Ovary (tissue), 3 donors: ENCODE results near the gene GOLT1A.

ENCODE experiments used
- EP300 ChIP-seq: sonication (generic); formaldehyde crosslinking; IDR thresholded peaks from one replicate; pipeline ENCODE4 v1.6.1; 2017; ENCODE audit warnings: antibody characterized with exemption
- POLR2A ChIP-seq: fragments of 450-650 bp; IDR thresholded peaks from one replicate; pipeline ENCODE4 v1.6.1; 2017; ENCODE audit warnings: antibody characterized with exemption, mild to moderate bottlenecking, moderate library complexity
- TF ChIP-seq, protein P1 (sequence below), 3 donors: fragments of 450-650 bp in 2 of 3; fragments of 200-600 bp in 1 of 3; IDR thresholded peaks; one replicate each; pipeline versions ENCODE4 v1.5.1 to v1.8.0; 2016 to 2022; ENCODE audit warnings: antibody characterized with exemption in 3 of 3, mild to moderate bottlenecking in 1 of 3
- donor health status: DM: no; HTN: no; CAD: no.

DNA sequence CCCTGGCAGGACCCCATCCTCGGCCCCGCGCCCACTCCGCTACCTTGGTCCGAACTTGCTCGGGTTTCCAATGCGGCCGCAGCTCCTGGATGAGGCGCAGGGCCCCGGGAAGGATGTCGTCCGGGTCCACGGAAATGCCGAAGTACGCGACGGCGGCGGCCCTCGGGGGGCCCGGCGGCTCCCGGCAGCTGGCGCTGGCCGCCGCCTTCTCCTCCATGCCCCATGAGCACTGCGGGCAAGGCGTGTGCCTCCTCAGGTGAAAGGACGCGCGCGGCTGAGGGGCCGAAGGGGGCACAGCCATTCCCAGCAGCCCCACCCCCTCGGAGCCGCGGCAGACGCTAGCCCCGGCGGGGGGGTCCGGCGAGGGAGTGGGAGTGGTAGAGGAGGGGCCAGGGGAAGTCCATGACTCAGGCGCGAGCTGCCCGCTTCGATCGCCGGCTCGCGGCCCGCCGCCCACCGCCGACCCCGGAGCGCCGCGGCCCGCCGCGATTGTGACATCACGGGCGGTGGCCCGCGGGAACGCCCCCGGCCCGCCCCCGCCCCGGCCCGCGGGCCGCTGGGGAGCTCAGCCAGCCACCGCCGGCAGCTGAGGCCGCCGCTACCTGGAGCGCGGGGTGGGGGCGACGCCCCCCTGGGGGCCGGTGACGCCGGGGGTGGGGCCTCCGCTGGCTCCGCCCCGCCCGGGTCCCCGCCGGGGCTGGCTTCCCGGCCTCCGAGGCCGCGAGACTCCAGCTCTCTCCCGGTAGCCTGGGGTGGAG lies 62.1 kb downstream of the GOLT1A start, which contains the start of gene ETNK2:
- TF ChIP-seq, protein P1, sequence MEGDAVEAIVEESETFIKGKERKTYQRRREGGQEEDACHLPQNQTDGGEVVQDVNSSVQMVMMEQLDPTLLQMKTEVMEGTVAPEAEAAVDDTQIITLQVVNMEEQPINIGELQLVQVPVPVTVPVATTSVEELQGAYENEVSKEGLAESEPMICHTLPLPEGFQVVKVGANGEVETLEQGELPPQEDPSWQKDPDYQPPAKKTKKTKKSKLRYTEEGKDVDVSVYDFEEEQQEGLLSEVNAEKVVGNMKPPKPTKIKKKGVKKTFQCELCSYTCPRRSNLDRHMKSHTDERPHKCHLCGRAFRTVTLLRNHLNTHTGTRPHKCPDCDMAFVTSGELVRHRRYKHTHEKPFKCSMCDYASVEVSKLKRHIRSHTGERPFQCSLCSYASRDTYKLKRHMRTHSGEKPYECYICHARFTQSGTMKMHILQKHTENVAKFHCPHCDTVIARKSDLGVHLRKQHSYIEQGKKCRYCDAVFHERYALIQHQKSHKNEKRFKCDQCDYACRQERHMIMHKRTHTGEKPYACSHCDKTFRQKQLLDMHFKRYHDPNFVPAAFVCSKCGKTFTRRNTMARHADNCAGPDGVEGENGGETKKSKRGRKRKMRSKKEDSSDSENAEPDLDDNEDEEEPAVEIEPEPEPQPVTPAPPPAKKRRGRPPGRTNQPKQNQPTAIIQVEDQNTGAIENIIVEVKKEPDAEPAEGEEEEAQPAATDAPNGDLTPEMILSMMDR (IDR thresholded peaks at IDR 0.05): peak in 1 of 3 donors; percentile 12
- TF ChIP-seq POLR2A (peak; percentile 39), EP300 (no peak)
